Upper lobe of left lung (tissue), 4 donors: Measurements from ENCODE around the gene ERCC8.

Experiments used
- CTCF ChIP-seq, 6 experiments: fragments of 450-650 bp in 4 of 6; fragments of 200-600 bp in 2 of 6; sonication (generic) in 2 of 6; IDR thresholded peaks; one replicate each; pipeline ENCODE4 v1.5.1; 2016 to 2019; ENCODE audit warnings: antibody characterized with exemption in 6 of 6
- POLR2AphosphoS5 ChIP-seq, 2 donors: sonication (generic); formaldehyde crosslinking; IDR thresholded peaks; one replicate each; pipeline ENCODE4 v1.5.1; 2017; ENCODE audit warnings: antibody characterized with exemption in 2 of 2

GRCh38 chr5:60972231-60972630 is 27.4 kb upstream of the ERCC8 start:
- TF ChIP-seq CTCF (IDR thresholded peaks at IDR 0.05): no peak
- TF ChIP-seq POLR2AphosphoS5 (IDR thresholded peaks at IDR 0.05): no peak
